Immature natural killer cell (primary cell): ENCODE results near the gene WDR49. TPM values are rescaled to one million over a fixed set of nuclear protein-coding genes. Genes with fewer than 3 reads are reported as not detected.

ENCODE experiments used
- DNase-seq, 3 donors: peaks; one replicate each; pipeline ENCODE4 v3.0.0; 2022; ENCODE audit warnings: mixed read lengths in 1 of 3
- H3K27ac Mint-ChIP-seq, 6 donors: one replicate each; pipeline ENCODE4 v1.8.0; 2020; ENCODE audit warnings: mixed read lengths in 6 of 6, mild to moderate bottlenecking in 5 of 6, inconsistent platforms in 4 of 6, moderate library complexity in 3 of 6
- H3K27me3 Mint-ChIP-seq, 3 donors: one replicate each; pipeline ENCODE4 v1.8.0; 2020 to 2021; ENCODE audit warnings: low read depth in 3 of 3, mild to moderate bottlenecking in 3 of 3, mixed read lengths in 3 of 3, moderate library complexity in 3 of 3, inconsistent platforms in 1 of 3
- H3K36me3 Mint-ChIP-seq, 3 donors: one replicate each; pipeline ENCODE4 v1.8.0; 2020; ENCODE audit warnings: mixed read lengths in 3 of 3, inconsistent platforms in 2 of 3, mild to moderate bottlenecking in 2 of 3
- H3K4me1 Mint-ChIP-seq, 2 donors: one replicate each; pipeline ENCODE4 v1.8.0; 2020; ENCODE audit warnings: inconsistent platforms in 2 of 2, mild to moderate bottlenecking in 2 of 2, mixed read lengths in 2 of 2, moderate library complexity in 1 of 2
- H3K4me3 Mint-ChIP-seq, 5 donors: one replicate each; pipeline ENCODE4 v1.8.0; 2020; ENCODE audit warnings: mild to moderate bottlenecking in 5 of 5, mixed read lengths in 5 of 5, inconsistent platforms in 3 of 5, moderate library complexity in 3 of 5
- H3K9me3 Mint-ChIP-seq, 6 donors: one replicate each; pipeline ENCODE4 v1.8.0; 2020; ENCODE audit warnings: mild to moderate bottlenecking in 6 of 6, mixed read lengths in 6 of 6, inconsistent platforms in 4 of 6, moderate library complexity in 3 of 6
- polyA plus RNA-seq, 3 donors: library from polyadenylated mRNA; unstranded; fragments of 300-500 nt; fragmentation: Illumina TruSeq; gene quantifications; one replicate each; pipeline ENCODE4 v1.2.3, GENCODE V29; 2021

The WDR49 gene
- polyA plus RNA-seq, result under 1 TPM in 1 of 3 donors, not detected in 2; 0.21 TPM

DNA sequence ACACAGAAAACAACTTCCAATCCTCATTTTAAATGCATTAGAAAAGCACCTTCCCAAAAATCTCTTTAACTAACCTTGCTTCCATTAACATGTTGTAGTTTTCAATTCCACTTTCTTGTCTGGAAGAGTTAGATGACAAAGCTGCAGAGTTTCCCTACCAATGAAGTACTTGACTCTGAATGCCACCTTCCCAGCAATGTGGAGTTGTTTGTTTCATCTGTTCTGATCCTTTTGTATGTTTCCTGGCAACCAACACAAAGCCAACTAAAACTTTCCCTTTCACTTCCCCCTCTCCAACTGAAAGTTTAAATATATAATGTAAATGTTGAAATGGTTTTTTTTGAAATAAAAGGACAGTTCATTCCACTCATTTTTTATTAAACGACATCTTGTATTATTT lies at the start of gene WDR49:
WDR49 (minus strand) TSS at position 183 of the 400 bp plus-strand sequence. CDS start 517 bp downstream, outside the sequence.
- H3K4me3 Mint-ChIP-seq, result peak within 1 kb of the TSS; percentile 11 to 49 (median 34)
- DNase-seq, result no peak
- peak within 1 kb of the TSS; percentile 9 to 48 (median 24) for H3K27ac Mint-ChIP-seq
- H3K36me3 Mint-ChIP-seq, result no peaks in the 10 kb centered on the region
- H3K27me3 Mint-ChIP-seq, result peaks cover 0 to 5% (median 2%) of the 10 kb centered on the region in 3 donors
- H3K4me1 Mint-ChIP-seq, result peaks cover 40 to 45% of the 10 kb centered on the region in 2 donors
- H3K9me3 Mint-ChIP-seq, result peaks cover 0 to 2% (median 0%) of the 10 kb centered on the region in 6 donors

DNA sequence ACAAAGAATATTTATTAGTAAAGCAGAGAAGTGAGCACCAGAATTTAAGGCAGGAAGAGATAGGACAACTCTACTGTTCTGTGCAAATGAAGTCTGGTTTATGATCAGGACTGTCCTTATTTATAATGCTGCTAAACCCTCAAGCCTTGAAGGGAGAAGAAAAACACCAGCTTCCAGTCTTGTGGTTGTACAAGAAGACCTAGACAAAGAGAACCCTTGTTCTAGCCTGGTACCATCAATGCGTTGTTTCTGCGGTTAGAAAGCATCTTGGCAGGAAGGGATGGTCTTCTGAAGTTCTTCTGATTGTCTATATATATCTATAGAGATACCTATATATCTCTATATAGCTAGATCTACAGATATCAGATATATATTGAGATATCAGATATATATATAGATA lies 47.2 kb upstream of the WDR49 start:
- Mint-ChIP-seq H3K4me3 (no peak overlapping the region), H3K36me3 (peaks cover 0 to 22% (median 6%) of the 10 kb centered on the region in 3 donors), H3K9me3 (no peaks in the 10 kb centered on the region), H3K4me1 (peaks cover 5 to 55% of the 10 kb centered on the region in 2 donors), H3K27me3 (no peaks in the 10 kb centered on the region), H3K27ac (no peak overlapping the region)
- no peak for DNase-seq

- peaks cover 0 to 27% (median 6%) of the 10 kb centered on the region in 3 donors for H3K36me3 Mint-ChIP-seq
- H3K4me3 Mint-ChIP-seq, result no peak overlapping the region
- no peak overlapping the region for H3K27ac Mint-ChIP-seq
- H3K4me1 Mint-ChIP-seq, result peaks cover 0 to 46% of the 10 kb centered on the region in 2 donors
- DNase-seq, result no peak
- H3K27me3 Mint-ChIP-seq, result no peaks in the 10 kb centered on the region
- H3K9me3 Mint-ChIP-seq, result no peaks in the 10 kb centered on the region
Measured at GRCh38 chr3:167700046-167700445, 46.3 kb upstream of the WDR49 start.

- no peak for DNase-seq
- Mint-ChIP-seq H3K9me3 (no peaks in the 10 kb centered on the region), H3K27me3 (no peaks in the 10 kb centered on the region), H3K27ac (peak overlapping the region in 5 of 6 donors; percentile 4 to 75 (median 44)), H3K4me3 (no peak overlapping the region), H3K4me1 (peaks cover 18 to 49% of the 10 kb centered on the region in 2 donors), H3K36me3 (peaks cover 8 to 27% (median 13%) of the 10 kb centered on the region in 3 donors)
Measured at GRCh38 chr3:167694121-167694520, 40.4 kb upstream of the WDR49 start.

- peak; percentile 14 to 38 (median 23) for DNase-seq
- no peaks in the 10 kb centered on the region for H3K27me3 Mint-ChIP-seq
- H3K9me3 Mint-ChIP-seq, result no peaks in the 10 kb centered on the region
- peaks cover 18 to 46% of the 10 kb centered on the region in 2 donors for H3K4me1 Mint-ChIP-seq
- peaks cover 13 to 28% (median 15%) of the 10 kb centered on the region in 3 donors for H3K36me3 Mint-ChIP-seq
- peak overlapping the region; percentile 57 to 89 (median 83) for H3K27ac Mint-ChIP-seq
- H3K4me3 Mint-ChIP-seq, result peak overlapping the region in 3 of 5 donors; percentile 14 to 60 (median 50)
Measured at GRCh38 chr3:167691366-167691765, 37.6 kb upstream of the WDR49 start.

DNA sequence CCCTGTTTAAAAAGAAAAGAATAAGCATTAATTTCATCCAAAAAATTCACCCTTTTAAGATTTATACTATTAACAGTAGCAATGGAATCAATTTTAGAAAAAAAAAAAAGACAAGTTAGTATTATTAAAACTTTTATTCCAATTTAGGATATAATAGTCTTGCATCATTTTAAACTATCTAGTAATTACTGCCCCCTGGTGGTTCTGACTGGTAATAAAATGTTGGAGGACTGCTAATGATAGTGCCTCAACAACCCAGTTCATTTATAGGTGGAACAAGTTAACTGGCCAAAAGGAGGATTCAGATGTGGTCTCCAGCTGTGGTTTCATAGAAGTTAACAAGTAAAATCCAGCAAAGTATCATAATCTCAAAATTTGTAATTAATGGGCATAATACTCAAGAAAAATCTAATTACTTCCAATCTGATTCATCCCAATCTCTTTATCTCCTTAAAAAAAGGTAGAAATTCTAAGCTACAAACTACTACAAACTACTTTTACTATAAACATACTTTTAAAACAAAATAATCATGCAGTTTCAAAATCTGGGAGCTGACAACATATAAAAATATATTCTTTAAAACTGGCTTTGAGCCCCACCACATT lies 30.7 kb upstream of the WDR49 start:
- Mint-ChIP-seq H3K36me3 (peaks cover 8 to 19% (median 10%) of the 10 kb centered on the region in 3 donors), H3K4me1 (peaks cover 2 to 12% of the 10 kb centered on the region in 2 donors), H3K27ac (no peak overlapping the region), H3K9me3 (no peaks in the 10 kb centered on the region), H3K4me3 (no peak overlapping the region), H3K27me3 (no peaks in the 10 kb centered on the region)
- DNase-seq, result peak; percentile 54 to 55 (median 55)

DNA sequence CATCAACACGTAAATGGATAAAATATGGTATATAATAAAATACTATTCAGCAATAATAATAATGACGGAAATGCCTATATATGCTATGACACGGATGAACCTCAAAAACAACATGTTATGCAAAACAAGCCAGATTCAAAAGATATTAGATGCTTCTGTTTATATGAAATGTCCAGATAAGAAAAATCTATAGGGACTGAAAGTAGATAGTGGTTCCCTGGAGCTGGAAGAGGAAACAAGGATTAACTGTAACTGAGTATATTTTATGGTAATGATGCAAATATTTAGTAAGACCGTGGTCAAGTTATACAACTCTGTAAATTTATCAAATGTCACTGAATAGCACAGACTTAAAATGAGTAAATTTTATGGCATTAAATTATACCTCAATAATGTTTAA lies 25.8 kb upstream of the WDR49 start:
- no peak for DNase-seq
- Mint-ChIP-seq H3K4me1 (peaks cover 5 to 16% of the 10 kb centered on the region in 2 donors), H3K9me3 (peaks cover 0 to 16% (median 11%) of the 10 kb centered on the region in 6 donors), H3K36me3 (peaks cover 29 to 39% (median 33%) of the 10 kb centered on the region in 3 donors), H3K4me3 (no peak overlapping the region), H3K27ac (no peak overlapping the region), H3K27me3 (peaks cover 0 to 3% (median 0%) of the 10 kb centered on the region in 3 donors)

- Mint-ChIP-seq H3K4me3 (no peak overlapping the region), H3K4me1 (peaks cover 5 to 16% of the 10 kb centered on the region in 2 donors), H3K27me3 (peaks cover 0 to 3% (median 0%) of the 10 kb centered on the region in 3 donors), H3K9me3 (peaks cover 2 to 16% (median 11%) of the 10 kb centered on the region in 6 donors), H3K36me3 (peaks cover 38 to 56% (median 54%) of the 10 kb centered on the region in 3 donors), H3K27ac (no peak overlapping the region)
- no peak for DNase-seq
Measured at GRCh38 chr3:167675848-167676247, 22.1 kb upstream of the WDR49 start.

GRCh38 chr3:167673221-167673620 lies 19.5 kb upstream of the WDR49 start:
- Mint-ChIP-seq H3K4me1 (peaks cover 5 to 16% of the 10 kb centered on the region in 2 donors), H3K36me3 (peaks cover 38 to 57% (median 53%) of the 10 kb centered on the region in 3 donors)

GRCh38 chr3:167671878-167672427 lies 18.2 kb upstream of the WDR49 start:
- H3K9me3 Mint-ChIP-seq, result peaks cover 2 to 16% (median 11%) of the 10 kb centered on the region in 6 donors
- H3K27ac Mint-ChIP-seq, result peak overlapping the region in 1 of 6 donors; percentile 10
- peaks cover 0 to 3% (median 0%) of the 10 kb centered on the region in 3 donors for H3K27me3 Mint-ChIP-seq
- peaks cover 2 to 4% of the 10 kb centered on the region in 2 donors for H3K4me1 Mint-ChIP-seq
- no peak for DNase-seq
- H3K4me3 Mint-ChIP-seq, result no peak overlapping the region
- H3K36me3 Mint-ChIP-seq, result peaks cover 37 to 56% (median 52%) of the 10 kb centered on the region in 3 donors

More at GRCh38 chr3:167673221-167673620, 19.5 kb upstream of the WDR49 start:
- H3K27ac Mint-ChIP-seq, result no peak overlapping the region
- peaks cover 0 to 3% (median 0%) of the 10 kb centered on the region in 3 donors for H3K27me3 Mint-ChIP-seq
- H3K4me3 Mint-ChIP-seq, result no peak overlapping the region
- H3K9me3 Mint-ChIP-seq, result peaks cover 2 to 16% (median 11%) of the 10 kb centered on the region in 6 donors
- no peak for DNase-seq

DNA sequence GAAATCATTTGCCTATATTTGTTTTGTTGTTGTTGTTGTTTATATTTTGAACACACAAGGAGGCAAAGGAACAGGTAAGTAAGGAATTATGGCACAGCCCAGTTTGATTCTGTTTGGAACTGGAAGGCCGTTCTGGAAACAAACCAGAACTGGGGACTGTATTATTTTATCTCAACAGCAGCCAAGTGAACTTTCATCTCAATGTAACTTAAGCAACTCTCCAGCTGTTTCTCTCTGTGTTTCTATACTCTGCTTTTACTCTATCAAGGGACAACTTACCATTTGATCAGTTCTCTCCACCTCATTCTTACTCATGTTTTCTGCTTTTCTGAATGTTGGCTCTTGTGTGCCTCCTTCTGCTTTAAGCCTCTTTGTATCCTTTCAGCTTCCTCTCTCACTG lies 16.0 kb upstream of the WDR49 start:
- peaks cover 15 to 33% (median 30%) of the 10 kb centered on the region in 3 donors for H3K36me3 Mint-ChIP-seq
- H3K27me3 Mint-ChIP-seq, result peaks cover 0 to under 1% (median 0%) of the 10 kb centered on the region in 3 donors
- H3K27ac Mint-ChIP-seq, result peak overlapping the region in 1 of 6 donors; percentile 53
- no peak overlapping the region for H3K4me3 Mint-ChIP-seq
- H3K4me1 Mint-ChIP-seq, result no peaks in the 10 kb centered on the region
- no peak for DNase-seq
- peaks cover 0 to 2% (median 0%) of the 10 kb centered on the region in 6 donors for H3K9me3 Mint-ChIP-seq

DNA sequence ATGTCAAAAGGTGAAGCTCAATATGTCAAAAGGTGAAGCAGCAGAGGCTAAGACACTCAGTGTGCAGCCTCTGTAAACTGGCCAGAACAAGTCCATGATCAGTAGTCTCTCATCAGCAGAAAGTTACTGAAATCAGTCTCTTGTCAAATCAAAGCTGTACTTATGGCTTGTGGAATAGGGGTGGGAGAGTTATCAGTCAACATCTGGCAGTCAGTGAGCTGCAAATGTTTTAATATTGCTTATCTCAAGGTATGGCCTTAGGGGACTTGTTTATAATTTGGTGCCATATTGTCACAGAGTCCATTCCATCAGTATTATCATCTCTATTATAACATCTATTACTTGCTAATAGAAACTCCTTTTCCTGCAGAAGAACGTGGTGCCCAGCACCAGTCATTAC lies 14.9 kb upstream of the WDR49 start:
- Mint-ChIP-seq H3K4me1 (no peaks in the 10 kb centered on the region), H3K27ac (no peak overlapping the region), H3K4me3 (no peak overlapping the region), H3K9me3 (no peaks in the 10 kb centered on the region), H3K36me3 (peaks cover 5 to 23% (median 19%) of the 10 kb centered on the region in 3 donors), H3K27me3 (peaks cover 0 to 6% (median 0%) of the 10 kb centered on the region in 3 donors)
- no peak for DNase-seq

DNA sequence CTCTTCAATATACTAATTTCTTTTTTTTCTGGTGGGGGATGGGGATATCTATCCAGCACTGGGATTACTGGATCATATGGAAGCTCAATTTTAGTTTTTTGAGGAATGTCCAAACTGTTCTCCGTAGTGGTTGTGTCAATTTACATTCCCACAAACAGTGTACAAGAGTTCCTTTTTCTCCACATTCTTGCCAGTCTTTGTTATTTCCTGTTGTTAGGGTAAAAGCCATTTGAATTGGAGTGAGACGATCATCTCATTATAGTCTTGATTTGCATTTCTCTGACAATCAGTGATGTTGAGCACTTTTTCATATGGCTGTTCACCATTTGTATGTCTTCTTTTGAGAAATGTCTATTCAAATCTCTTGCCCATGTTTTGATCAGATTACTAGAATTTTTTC lies 12.8 kb upstream of the WDR49 start:
- Mint-ChIP-seq H3K4me3 (no peak overlapping the region), H3K36me3 (peaks cover 0 to 8% (median 6%) of the 10 kb centered on the region in 3 donors), H3K27me3 (peaks cover 0 to 9% (median 2%) of the 10 kb centered on the region in 3 donors), H3K9me3 (no peaks in the 10 kb centered on the region), H3K4me1 (no peaks in the 10 kb centered on the region), H3K27ac (no peak overlapping the region)
- no peak for DNase-seq

GRCh38 chr3:167662919-167663400 lies 9.2 kb upstream of the WDR49 start:
- Mint-ChIP-seq H3K27ac (no peak overlapping the region), H3K9me3 (no peaks in the 10 kb centered on the region), H3K4me3 (no peak overlapping the region), H3K27me3 (peaks cover 0 to 12% (median 2%) of the 10 kb centered on the region in 3 donors), H3K4me1 (no peaks in the 10 kb centered on the region), H3K36me3 (no peaks in the 10 kb centered on the region)
- no peak for DNase-seq
